Measurements from ENCODE around the gene SLC5A1.

Gene SLC5A1

DNA sequence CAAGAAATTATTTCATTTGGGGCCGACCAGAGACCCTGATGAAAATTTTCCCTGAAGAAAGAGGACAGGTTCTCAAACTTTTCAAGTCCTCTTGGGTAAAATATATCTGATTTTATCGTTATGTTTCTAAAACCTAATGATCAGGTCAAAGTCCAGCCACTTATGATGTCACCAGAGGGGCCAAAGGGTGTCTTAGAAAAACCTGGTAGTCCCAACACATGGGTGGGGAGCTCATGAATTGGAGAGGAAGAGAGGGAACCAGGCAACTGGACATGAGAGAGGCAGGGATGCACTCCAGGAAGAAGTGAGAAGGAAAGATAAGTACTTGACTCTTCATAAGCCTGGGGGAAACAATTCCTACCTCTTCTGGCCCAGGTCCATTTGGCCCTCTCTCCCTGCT is 9.2 kb downstream of the SLC5A1 start:
- DNase-seq: no peak

DNA sequence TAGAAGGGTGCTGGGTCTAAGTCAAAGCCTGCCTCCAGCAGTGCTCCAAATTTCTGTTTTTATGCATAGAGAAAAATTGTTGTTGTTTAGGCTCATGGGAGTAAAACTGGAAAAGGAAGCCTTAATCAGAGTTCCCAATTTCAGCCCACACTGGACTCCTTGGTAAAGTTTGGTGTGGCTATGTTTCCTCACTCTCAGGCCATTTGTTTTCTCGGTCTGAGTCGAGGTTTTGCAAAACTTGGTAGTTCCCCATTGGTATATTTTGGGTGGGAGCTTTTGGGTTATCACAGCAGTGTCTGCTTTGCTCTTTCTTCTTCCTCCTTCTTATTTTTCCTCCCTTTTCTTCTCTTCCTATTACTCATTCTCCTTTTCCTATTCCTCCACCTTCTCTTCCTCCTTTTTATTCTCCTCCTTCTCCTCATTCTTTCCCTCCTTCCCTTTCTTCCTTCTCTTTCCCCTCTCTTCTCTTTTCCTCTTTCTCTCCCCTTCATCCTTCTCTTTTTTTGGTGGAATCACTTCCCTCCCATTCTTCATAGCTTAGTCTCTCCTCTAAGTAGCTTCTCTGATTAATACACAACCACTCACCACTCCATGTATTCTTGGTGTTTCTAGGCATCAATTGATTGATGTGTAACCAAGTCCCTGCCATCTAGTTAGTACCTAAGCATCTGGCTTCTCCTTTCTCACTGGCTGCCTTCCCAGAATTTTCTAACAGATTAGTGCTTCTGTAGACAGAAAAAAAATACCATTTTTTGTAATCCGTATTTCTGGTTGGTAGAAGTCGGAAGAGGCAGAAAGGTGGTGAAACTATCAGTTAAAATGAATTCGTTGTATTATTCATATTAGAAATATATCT is 10.1 kb downstream of the SLC5A1 start:
- no peak for DNase-seq

DNA sequence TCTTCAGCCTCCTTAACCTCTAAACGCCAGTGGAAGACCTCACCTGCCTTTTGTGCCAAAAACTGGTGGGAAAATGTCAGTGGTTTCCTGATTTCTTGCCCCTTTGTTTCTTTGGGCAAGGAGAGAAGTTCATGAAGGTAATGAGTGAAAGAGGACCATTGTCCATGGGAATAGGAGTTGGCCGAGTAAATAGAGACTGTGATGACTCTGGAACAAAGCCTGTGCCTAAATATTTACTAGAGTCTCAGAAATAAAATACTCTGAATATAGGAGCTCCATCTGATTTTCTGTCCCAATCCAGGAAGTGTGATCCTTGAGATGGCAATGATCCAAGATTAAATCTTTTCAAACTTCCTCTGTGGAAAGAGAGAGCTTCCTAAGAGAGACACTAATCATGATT is 12.0 kb downstream of the SLC5A1 start:
- DNase-seq: no peak

DNA sequence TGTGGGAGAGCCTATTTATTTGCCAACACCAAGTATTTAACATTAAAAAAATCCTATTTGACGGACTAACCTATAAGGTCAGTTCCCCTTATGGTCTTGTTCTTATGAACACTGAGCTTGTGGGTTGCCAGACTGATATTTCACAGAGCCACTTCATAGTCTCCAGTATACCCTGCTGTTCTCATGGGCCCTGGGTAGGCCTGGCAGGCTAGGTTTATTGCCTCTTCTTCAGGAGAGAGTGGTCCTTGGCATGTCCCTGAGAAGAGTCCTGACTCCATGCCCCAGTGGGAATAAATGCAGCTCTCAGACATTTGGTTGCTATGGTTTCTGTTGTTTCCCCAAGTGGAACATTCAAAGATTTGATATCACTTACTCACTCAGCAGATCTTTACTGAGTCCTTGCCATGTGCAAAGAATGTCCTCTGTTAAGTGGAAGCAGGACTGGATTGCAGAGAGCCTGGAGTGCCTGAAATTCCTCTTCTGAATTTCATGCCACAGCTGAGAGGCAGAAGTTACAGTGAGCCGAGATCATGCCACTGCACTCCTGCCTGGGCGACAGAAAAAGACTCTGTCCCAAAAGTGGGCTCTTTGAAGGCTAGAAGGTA is 15.7 kb downstream of the SLC5A1 start:
- no peak for DNase-seq

DNA sequence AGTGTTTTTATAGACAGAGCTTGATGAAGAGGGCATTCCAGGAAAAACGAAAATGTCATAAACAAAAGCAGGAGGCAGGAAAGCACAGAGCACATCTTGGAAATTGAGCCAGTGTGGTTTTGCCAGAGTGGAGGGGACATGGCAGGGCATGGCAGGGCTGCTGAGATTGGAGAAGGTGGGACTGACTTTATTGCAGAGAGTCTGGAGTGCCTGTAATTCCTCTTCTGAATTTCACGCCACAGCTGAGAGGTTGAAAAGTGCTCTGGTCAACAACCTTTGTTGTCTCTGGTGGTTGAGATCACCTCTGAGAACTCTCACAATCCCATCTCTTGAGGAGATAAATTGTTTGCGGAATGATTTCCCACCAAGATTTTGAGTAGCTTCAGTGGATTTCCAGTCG is 16.4 kb downstream of the SLC5A1 start:
- no peak for DNase-seq

DNA sequence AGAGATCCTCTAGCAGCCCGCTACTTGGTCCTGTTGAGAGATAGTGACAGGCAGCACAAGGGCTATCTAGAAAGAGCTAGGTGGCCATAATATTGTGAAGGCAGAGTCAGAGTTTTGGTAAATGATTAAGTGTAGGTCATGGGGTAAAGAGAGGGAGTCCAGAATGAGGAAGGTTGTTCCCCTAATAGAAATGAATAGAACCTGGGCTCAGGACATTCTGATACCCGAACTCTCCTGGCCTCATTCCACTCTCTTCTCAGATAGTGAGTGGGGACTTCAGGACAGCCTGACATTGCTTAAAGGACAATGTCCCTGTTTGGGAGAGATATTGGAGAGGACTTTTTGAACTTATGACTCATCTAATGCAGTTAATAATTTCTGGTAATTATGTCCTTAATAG is 20.6 kb downstream of the SLC5A1 start:
- DNase-seq: no peak

DNA sequence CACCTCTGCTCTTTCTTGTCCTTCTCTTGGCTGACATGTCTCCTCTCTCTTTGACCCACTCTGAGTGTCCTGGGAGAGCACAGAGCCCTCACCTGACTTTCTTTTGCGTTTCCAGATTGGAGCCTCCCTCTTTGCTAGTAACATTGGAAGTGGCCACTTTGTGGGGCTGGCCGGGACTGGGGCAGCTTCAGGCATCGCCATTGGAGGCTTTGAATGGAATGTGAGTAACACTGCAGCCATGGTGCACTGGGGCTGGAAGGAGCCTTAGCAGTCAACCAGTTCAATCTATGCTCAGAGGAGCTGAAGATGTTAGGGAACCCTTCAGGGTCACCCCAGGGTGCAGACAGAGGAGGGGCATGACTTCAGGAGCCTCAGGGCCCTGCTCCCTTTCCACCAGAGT is 23.8 kb downstream of the SLC5A1 start:
- no peak for DNase-seq

DNA sequence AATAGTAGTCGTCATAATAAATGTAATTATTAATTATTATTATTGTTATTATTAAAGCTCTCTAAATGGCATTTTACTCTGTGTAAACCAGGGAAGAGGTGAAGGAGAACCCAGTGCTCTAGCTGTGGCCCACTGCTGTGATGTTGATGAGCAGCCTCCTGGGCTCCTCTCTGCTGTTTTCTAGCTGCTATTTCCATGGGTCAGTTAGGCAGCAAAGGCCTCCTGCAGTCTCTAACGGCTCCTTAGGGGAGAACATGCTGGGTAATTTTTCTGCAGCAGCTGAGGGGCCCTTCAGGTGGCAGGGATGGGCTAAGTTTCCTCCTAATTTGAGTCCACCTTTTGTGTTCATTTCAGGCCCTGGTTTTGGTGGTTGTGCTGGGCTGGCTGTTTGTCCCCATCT is 24.6 kb downstream of the SLC5A1 start:
- DNase-seq: no peak

DNA sequence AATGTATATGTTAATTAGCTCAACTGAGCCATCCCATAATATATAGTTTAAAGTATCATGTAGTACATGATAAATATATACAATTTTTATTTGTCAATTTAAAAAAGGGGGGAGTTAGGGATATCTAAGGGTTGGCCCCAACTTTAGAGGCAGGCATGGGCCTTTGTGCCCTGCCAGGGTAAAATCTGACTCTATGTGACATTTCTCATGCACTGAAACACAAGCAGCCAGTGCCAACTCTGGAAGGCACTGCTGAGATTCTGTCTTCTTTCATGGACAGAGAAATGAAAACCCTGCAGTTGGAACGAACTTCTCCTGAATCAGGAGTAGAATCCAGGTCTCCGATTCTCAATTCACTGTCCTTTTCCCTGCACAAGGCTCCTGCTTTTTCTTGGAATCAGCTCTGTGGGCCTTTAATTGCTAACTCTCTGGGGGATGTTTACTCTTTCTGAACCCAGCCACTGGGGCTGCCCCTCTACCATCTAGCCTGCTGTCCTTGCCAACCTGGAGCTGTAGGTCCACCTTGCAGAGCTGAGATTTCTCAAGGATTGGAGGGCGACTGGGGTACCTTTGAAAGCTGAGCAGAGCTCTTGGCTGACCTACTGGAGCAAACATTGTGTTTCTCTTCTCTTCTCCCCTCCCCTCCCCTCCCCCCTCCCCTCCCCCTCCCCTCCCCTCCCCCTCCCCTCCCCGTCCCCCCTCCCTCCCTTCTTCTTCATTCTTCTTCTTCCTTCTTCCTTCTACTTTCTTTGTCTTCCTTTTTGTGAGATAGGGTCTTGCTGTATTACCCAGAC is 26.7 kb downstream of the SLC5A1 start:
- DNase-seq: no peak

DNA sequence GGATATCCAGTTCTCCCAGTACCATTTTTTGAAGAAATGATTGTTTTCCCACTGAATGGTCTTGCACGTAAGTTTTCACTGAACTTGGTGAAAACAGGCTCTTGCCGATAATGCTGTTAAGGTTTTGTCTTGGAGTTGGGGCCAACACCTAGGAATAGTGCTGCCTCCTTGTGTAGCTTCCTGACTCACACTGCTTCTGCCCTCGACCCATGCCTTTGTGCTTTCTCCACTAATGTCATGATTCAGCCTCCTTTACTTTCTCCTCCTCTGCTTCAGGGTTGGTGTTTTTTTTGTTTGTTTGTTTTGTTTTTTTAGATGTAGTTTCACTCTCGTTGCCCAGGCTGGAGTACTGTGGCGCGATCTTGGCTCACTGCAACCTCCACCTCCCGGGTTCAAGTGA is 30.2 kb downstream of the SLC5A1 start:
- DNase-seq: no peak

DNA sequence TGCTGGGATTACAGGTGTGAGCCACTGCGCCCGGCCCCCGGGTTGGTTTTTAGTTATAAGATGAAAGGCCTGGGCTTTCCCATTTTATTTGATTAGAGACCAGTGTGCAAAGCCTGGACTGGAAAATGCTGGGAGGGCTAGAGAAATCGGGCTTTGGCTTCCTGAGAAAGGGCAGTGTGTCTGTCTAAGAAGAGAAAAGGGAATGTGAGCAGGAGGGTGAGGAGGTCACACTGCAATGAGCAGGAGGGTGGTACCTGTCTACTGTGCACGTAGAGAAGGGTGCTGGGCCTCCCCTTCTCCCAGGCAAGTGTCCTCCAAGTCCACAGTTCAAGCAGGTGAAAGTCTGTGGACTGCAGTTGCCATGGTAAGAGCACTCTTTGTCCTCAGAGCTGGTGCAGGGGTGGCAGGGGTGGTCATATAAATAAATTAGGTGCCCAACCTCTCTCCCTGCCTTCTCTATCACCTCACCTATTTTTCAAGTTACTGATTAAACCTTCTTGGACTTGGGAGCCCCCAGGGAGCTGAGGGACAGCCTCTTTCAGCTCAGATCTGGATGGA is 30.8 kb downstream of the SLC5A1 start:
- DNase-seq: no peak

DNA sequence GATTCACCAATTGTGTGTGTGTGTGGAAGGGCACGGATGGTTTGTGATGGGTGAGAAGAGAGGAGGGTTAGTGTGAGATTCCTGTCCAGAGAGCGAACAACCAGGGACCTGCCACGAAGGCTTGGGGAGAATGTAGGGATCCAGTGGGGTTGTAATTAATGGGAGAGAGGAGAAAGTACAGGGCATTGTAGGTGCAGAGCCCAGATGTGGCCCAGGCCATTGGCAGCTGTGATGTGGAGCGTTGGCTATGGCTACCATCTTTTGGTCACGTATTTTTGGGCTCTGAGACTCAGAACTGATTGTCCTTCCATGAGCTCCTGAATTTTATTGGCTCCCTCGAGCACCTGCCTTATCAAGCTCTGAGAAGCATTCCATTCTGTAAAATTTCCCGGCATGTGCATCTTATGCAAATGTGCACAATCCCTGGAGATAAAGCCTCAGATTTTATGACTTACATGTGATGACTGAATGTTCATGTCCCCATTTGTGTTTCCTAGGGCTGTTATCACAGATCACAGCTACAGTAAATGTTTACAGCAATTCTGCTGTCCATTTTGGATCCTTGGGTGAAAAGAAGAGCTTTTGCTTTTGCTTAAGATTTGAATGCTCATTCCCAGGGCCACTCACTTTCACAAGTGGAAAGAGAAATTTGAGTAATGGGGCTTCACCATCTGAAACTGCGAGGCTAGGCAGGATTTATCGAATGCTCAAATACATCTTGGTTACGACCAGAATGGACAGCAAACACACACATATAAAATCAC is 33.1 kb downstream of the SLC5A1 start:
- DNase-seq: no peak

DNA sequence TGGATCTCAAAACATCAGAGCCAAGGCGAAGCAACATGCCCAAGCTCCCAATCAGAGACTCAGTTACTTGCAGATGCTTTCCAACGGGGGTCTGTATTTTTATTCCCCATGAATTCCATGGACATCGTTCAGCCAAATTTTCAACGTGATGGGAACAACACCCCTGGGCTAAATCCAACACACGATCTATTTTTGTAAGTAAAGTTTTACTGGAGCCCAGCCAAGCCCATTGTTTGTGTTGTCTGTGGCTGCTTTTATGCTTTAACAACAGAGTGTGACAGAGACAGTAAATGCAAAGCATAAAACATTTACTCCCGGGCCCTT is 33.7 kb downstream of the SLC5A1 start:
- DNase-seq: no peak

DNA sequence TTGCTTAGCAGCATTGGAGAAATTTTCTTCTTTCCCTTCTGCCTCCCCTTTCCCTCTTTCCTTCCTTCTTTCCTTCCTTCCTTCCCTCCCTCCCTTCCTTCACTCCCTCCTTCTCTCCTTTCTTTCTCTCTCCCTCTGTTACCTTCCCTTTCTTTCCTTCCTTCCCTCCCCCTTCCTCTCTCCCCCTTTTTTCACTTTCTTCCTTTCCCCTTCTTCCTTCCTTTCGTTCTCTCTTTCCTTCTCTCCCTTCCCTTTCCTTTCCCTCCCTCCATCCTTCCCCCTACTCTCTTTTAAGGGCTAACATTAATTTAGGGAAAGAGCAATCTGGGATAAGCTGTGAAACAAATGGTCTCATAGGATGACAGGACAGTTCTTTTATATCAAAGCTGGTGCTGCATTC is 34.1 kb downstream of the SLC5A1 start:
- no peak for DNase-seq

DNA sequence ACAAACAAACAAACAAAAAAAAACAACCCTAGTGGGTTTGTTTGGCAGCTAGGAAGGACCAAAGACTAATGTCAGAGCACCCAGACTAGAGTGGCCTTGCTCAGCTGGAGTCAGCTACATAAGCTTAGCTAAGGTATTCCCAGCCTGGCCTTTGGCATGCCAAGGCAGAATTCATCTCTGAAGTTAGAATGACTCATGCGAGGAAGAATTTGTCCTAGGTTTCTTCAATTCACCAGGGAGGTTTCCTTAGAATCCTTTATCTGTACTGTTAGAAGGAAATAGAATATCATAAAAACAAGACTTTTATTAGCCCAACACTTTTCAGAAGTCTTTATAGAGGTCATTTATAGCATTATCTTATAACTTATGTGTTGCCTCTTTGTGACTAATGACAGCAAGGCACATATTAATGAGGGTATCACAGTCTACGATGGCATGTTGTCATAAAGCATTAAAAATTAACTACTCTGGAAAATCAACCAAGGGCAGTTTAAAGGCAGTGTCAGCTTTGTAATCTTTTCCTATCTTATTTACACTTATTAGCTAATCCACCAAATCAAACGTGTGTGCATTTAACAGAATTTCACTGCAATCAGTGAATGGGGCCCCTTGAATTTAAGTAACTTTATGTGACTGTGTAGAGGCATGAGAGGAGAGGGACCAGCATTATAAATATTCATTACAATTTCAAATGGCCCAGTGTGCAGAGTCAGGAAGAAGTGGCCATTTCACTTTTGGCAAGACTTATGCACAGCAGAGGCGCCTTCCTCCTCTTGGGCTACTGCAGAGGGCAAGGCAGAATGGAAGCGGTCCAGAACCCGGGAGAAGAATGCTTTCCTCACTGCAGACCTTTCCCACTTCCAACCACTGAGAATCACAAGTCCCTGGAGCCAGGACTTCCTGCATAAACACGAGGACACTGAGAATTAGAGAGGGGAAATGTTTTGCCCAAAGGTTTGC is 36.3 kb downstream of the SLC5A1 start:
- DNase-seq: no peak

DNA sequence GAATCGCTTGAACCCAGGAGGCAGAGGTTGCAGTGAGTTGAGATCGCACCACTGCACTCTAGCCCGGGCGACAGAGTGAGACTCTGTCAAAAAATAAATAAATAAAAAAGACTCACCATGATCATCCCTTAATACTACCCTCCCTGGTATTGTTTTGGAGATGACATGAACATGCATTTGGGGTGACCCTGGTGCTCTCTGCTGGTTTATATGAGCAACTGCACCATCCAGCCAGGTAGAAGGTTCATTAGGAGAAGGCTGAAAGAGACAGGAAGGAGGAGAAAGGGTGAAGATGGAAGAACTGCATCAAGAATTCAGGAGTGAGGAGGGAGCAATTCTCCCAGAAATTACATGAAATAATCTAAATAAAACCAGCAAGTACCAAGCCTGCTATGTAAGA is 37.8 kb downstream of the SLC5A1 start:
- DNase-seq: no peak

DNA sequence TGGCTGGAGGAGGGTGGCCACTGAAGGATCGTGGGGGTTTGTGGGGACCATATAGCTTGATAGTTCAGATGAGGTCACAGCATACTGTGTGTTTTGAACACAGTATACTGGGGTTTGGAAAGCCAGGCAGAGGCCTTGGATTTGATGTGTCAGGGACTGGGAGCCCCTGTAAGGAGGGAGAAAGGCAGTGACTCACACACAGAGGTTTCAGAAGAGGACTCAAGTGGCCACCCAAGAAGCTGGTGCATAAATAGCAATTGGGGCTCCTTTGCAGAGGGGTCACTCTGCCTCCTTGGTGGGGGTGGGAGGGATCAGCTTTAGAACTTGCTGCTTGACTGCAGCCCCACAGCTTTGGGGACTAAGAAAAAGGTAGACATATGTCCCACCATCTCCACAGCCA is 39.3 kb downstream of the SLC5A1 start:
- no peak for DNase-seq

DNA sequence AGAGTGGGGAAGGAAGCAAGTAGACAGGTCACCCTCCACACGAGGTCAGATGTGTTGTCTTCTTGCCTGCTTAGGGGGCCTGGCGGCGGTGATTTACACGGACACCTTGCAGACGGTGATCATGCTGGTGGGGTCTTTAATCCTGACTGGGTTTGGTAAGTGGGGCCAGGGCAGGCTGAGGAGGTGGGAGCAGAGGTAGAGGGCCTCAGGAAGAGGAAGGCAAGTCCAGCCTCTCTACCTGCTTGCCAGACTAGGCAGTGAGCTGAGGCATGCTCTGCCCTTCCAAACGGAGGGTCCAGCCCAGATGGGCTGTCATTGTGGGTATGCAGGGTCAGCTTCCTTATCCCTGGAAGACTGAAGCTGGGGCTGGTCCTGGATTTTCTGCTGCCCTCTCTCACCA is 39.9 kb downstream of the SLC5A1 start:
- DNase-seq: no peak

DNA sequence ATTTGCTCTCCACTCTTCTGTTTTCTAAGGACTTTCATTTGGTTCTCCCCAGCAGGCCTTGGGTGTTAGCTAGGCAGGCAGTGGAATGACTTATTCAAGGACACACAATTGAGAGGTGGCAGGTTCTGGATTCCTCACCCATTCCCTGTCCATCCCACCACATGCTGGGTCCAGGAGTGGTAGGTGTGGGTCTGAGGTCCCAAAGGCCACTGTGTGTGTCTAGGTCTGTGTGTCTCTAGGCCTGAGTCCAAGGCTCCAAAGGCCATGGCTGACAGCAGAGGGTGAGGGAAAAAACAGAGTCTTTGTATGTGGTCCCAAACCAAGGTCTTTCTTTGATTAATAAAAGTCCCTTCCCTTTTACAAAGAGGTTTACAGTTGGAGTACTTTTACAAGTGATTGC is 40.8 kb downstream of the SLC5A1 start:
- no peak for DNase-seq

DNA sequence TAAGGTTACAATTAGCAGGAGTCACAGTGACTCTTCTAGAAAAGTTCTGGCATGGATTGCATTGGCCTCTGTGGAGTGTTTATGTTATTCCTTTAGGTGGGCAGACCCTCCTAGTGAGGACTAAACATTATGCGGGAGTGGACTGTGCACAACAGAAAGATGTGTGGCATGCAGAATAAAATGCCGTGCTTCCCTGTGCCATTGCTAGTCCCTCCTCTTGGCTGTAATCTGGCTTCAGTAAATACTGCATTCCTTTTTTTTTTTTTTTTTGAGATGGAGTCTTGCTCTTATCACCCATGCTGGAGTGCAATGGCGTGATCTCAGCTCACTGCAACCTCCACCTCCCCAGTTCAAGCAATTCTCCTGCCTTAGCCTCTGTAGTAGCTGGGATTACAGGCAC is 45.0 kb downstream of the SLC5A1 start:
- no peak for DNase-seq

DNA sequence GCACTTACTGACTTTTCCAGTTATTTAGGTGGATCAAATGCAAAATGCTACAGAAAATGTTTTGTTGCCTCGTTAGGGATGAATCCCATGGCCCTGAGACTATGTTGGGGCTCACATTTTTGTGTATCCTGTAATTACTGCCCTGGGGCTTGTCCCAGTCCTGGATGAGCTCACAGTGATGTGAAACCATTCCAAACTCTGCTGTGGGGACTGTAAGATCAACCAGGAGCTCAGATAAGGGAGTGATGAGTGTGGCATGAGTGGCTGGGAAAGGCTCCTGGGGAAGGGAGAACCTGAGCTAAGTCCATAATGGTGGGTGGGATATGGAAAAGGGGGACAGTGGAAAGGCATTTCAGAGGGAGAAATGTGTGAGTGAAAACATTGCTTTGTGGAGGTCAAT is 54.0 kb downstream of the SLC5A1 start:
- DNase-seq: no peak

All from NCI-H524 treated with DMSO at 0.1 percent for 48 hours (cell line).